HUDEP-2 (cell line): ENCODE results near the gene ITGAD.

Experiments used
- DNase-seq, 76 experiments: peaks; one replicate each; lab custom pipeline; 2025; ENCODE audit not compliant: unreplicated experiment in 76 of 76; lab: John Stamatoyannopoulos, UW

ITGAD gene

DNA sequence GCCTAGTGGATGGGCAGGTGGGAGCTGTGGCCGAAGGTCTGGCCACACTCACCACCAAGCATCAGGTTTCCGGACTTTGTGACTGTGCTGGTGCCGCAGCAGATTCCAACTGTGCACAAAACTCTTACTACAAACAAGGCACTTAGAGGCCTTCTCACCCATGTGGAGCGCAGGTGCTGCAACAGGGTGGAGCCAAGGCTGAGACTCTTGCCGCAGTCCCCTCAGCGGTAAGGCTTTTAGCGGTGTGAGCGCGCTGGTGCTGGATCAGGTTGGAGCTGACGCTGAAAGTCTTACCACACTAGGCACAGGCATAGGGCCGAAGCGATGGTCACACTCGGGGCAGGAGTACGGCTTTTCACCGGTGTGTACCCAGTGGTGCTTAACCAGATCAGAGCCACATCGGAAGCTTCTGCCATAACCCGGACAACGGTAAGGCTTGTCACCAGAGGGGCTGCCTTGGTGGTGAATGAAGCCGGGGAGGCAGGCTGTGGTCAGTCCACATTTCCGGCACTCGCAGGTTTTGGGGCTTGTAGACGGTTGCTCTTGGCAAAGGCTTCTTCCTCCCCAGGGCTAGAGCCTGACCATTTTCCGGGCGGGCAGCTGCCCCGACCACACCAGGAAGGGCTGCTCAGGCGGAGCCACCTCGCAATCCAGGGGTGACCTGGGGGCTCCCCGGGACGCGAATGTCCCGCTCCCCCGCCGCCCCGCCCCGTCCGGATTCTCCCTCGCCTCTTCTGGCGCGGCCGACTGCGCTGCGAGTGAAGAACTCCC, 65.1 kb downstream of the ITGAD start:
- DNase-seq = peak in 40 of 76 experiments; percentile 10 to 66 (median 36)

DNA sequence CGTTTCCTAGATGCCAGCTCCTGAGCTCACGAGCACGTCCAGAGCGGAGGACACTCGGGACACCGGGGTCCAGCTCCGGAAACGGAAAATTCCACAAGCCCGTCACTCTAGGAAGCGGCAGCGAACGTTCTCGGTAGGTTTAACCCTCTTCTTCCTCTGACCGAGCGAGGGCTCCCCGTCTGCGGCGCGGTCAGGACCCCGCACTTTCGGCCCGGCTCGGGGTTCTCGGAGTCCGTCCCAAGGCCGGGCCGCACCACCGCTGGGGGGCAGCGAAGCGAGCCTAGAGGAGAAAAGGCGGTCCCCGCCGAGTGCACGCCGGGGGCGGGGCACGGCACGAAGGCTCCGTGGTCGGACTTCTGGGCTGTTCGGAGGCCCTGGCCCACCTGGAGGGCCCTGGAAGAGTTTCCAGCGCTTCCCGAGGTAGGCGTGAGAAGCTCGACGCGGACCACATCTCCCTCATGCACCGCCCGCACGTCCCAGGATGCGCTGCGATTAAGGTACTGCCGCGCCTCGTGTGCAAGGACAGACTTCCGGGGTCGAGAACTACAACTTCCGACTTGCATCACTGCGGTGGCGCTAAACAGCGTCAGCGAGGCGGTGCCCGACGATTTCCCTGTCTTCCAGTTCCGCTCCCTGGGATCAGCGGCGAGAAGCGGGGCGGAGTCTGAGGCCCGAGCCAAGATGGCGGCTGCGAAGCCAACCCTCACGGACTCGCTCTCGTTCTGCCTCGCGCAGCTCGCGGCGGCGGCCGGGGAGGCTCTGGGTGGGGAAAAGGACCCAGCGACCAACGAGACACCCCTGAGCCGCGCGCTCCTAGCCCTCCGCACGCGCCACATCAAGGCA, 65.9 kb downstream of the ITGAD start, which contains the start of gene ARMC5:
ARMC5 (plus strand) TSS at position 658 of the 843 bp plus-strand sequence; CDS start at position 682, 24 bp downstream.
- peak; percentile 67 to 99 (median 94) for DNase-seq

DNA sequence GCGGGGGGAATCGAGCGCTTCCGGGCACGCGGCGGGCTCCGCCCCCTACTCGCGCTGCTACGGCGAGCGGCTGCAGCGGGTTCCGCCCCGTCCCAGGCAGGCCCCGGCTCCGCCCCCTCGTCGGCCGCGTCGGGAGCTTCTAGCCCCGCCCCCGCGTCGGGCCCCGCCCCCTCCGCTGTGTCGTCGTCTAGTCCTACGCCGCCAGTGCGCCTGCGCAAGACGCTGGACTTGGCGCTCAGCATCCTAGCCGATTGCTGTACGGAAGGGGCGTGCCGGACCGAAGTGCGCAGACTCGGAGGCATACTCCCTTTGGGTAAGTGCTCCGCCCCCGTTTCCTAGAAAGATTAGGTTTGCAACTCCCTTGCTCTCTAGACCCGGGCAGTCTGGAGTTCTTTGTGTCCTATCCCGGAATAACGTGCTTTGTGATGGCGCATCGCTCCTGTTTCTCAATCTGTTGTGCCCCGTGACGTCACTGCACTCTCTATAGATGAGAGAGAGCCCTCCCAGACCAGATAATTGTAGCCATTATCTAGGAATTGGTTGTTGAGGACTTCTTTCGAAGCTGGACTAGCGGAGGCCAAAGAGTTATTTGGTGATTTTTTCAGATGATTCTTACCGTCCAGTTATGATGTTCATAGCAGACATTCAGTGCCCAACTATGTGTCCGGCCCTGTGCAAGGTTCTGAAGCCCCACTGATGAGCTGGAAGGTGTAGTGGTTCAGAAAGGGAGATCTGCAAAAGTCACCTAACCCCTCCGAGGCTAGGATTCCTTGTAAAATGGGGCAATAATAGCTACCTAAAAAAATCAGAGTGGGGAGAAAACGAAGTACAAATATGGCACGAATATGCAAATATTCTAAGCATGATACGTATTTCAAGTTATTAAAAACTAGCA, 66.8 kb downstream of the ITGAD start:
- DNase-seq = peak in 75 of 76 experiments; percentile 73 to 100 (median 99)

DNA sequence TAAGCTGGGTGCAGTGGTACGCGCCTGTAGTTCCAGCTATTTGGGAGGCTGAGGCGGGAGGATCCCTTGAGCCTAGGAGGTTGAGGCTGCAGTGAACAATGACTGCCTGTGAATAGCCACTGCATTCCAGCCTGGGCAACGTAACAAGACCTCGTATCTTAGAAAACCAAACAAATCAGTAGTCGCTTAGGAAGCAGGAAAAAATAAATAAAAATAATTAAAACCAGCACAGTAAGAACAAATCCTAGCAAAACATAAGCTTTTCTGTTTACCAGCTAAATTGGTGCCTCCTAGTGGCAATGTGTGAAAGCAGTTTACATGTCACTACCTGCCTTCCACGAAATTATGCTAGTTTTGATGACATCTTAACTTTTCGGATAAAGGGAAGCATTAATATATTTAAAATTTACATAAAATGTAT, 67.5 kb downstream of the ITGAD start:
- peak in 13 of 76 experiments; percentile 9 to 38 (median 27) for DNase-seq

GRCh38 chr16:31461201-31461920, 68.2 kb downstream of the ITGAD start:
- DNase-seq = no peak

- no peak for DNase-seq
Observed at GRCh38 chr16:31461921-31462804, 69.0 kb downstream of the ITGAD start.

DNA sequence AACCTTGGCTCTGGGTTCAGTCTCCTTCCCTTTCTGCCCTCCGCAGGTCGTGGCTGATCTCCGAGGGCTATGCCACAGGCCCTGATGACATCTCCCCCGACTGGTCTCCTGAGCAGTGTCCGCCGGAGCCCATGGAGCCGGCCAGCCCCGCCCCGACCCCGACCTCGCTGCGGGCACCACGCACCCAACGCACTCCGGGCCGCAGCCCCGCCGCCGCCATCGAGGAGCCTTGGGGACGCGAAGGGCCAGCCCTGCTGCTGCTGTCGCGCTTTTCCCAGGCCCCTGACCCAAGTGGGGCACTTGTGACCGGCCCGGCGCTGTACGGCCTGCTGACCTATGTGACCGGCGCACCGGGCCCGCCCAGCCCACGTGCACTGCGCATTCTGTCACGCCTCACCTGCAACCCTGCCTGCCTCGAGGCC, 71.2 kb downstream of the ITGAD start:
- no peak for DNase-seq

- DNase-seq = no peak
Observed at GRCh38 chr16:31464781-31465260, 71.7 kb downstream of the ITGAD start.

GRCh38 chr16:31465788-31466370, 72.7 kb downstream of the ITGAD start:
- no peak for DNase-seq

DNA sequence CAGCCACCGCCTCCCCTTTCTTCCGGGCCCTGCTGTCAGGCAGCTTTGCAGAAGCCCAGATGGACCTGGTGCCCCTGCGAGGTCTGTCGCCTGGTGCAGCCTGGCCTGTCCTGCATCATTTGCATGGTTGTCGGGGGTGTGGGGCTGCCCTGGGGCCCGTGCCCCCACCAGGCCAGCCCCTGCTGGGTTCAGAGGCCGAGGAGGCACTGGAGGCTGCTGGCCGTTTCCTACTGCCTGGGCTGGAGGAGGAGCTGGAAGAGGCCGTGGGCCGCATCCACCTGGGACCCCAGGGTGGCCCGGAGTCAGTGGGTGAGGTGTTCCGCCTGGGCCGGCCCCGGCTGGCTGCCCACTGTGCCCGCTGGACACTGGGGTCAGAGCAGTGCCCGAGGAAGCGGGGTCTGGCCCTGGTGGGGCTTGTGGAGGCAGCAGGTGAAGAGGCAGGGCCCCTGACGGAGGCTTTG, 73.3 kb downstream of the ITGAD start:
- DNase-seq = no peak

- DNase-seq = no peak
Observed at GRCh38 chr16:31467151-31467773, 74.1 kb downstream of the ITGAD start.

DNA sequence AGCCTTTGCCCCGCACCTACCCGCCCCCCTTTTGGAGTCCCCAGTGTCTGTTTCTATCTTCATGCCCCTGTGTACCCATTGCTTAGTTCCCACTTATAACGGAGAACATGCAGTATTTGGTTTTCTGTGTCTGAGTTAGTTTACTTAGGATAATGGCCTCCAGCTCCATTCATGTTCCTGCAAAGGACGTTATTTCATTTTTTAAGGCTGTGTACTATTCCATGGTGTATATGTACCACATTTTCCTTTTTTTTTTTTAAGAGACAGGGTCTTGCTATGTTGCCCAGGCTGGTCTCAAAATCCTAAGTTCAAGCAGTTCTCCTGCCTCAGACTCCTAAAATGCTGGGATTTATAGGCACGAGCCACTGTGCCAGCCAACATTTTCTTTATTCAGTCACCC, 74.7 kb downstream of the ITGAD start:
- no peak for DNase-seq

DNA sequence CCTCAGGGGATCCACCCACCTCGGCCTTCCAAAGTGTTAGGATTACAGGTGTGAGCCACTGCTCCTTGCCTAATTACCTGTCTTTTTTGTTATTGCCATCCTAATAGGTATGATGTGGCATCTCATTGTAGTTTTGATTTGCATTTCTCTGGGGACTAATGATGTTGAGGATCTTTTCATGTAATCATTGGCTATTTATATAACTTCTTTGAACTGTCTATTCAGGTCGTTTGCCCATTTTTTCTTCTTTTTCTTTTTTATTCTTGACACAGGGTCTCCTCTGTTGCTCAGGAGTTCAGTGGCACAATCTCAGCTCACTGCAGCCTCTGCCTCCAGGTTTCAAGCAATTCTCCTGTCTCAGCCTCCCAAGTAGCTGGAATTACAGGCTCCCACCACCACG, 77.5 kb downstream of the ITGAD start:
- DNase-seq = no peak

- no peak for DNase-seq
Observed at GRCh38 chr16:31471241-31471874, 78.2 kb downstream of the ITGAD start.

GRCh38 chr16:31471875-31472708, 79.0 kb downstream of the ITGAD start, which contains the start of gene TGFB1I1:
Gene TGFB1I1 (plus strand): TSS chr16:31472152. CDS start chr16:31472189, 37 bp downstream.
- DNase-seq = peak in 3 of 76 experiments; percentile 13 to 18 (median 16)

DNA sequence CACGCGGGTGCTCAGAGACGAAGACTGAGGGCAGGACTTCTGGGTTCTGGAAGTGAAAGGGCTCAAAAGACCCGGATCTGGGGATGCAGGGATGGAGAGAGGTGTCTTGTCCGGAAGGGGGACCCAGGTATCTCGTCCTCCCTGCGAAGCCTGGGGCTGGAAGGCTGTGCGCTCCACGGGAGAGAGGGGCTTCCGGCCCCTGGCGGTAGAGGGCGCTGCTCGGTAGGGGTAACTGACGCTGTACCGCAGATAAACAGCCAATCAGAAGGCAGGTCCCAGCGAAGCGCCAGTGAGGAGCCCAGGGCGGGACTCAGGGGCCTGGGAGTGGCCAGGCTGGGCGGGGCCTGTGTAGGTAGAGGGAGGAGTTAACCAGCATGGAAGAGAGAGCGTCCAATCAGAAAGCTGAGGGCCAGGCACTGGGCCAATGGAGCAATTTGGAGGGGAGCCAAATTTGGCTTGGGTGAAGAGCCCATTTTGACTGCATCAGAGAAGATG, 79.6 kb downstream of the ITGAD start:
- peak in 67 of 76 experiments; percentile 23 to 93 (median 76) for DNase-seq
